Measurements from ENCODE around the gene CUEDC1.
"Not testable (repeated sequence)": the region's sequence is repeated elsewhere in the genome, so short reads cannot be mapped to it uniquely, and the experiment has no call there.

The CUEDC1 gene

GRCh38 chr17:57984936-57985674, 29.9 kb upstream of the CUEDC1 start:
- no peak for DNase-seq

GRCh38 chr17:57984261-57984890, 29.2 kb upstream of the CUEDC1 start:
- no peak for DNase-seq

DNA sequence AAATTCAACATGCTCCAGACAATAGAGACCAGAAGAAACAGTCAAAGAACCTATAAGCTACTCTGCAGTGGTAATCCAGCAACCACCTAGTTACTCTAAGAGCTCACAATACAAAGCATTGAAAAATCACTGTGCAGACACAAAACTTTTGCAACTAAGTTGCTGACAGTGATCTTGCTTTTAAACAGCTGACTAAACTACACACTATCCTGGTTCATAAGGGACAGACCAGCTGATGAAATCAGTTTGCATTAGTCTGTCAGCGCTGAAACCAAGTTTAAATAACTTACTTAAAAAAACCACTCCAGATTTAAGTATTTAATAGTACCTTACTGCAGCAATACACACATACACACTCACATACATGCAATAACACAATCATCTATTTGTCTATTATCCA, 28.2 kb upstream of the CUEDC1 start:
- DNase-seq, result no peak

DNA sequence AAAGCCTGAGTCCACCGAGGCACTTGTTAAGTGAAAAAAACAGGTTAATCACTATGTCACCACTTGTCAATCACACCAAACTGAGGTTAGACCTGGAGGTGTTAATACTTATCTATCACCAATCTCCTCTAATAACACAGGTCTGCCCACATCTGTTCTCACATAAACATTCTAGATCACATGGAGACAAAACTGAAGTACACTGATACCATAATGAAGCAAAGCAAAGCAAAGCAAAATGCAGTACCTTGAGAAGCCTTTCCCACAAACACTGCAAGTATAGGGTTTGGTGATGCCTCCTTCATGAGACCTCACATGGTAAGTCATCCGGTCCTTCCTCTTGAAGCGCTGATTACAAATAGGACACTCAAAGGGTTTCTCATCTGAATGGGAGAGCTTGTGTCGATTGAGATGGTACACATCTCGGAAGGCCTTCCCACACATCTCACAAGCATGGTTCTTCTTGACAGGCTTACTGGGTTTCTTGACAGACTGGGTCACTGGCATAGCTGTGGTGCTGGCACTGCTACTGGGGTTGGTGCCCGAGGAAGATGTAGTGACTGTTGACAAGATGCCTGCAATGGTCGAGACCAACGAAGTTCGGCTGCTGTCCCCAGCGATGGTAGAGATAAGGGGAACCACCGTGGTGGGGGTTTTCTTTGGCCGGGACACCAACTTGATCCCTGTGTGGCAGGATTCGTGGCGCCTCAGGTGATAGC, 27.4 kb upstream of the CUEDC1 start:
- no peak for DNase-seq

- peak; percentile 43 for DNase-seq
Measured at GRCh38 chr17:57980522-57980921, 25.3 kb upstream of the CUEDC1 start.

GRCh38 chr17:57979076-57979475, 23.9 kb upstream of the CUEDC1 start:
- no peak for DNase-seq

- no peak for DNase-seq
Measured at GRCh38 chr17:57976594-57976993, 21.4 kb upstream of the CUEDC1 start.

DNA sequence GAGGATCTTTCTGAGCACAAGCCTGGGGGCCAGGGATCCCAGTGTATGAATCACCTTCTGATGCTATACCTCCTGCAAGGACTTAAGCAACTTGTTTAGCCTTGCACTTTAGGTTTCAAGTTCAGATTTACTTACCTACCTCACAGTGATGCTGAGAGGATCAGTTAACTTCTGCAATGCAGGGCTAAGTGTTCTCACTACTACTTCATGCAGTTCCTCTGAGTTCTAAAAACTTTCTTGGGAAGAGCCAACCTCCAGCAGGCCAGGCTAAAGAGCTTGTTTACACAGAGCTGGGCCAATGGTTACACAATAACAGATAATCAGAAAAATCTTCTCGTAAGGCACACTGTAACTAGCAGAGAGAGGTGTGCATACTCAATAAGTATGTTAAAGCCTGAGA, 19.8 kb upstream of the CUEDC1 start:
- DNase-seq, result no peak

- not testable (repeated sequence) for DNase-seq
Measured at GRCh38 chr17:57974053-57974824, 19.0 kb upstream of the CUEDC1 start.

DNA sequence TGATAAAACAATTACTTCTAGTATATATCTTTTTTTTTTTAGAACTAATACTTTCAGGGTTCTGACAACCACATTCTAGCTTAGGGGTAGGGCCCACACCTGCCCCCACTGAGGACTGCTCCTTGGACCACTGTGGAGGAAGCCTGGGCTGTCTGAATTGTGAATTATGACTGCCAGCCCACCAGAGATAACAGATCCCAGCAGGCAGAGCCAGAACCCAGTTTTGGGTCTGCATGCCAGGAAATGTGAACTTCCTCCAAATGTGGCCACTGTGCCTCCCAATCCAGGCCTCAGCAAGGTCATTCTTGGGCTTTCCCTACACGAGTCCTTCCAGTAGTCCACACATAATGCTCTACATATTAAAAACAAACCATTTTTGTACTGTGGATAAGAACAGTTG, 16.9 kb upstream of the CUEDC1 start:
- DNase-seq, result no peak

- DNase-seq, result no peak
Measured at GRCh38 chr17:57971572-57971971, 16.4 kb upstream of the CUEDC1 start.

DNA sequence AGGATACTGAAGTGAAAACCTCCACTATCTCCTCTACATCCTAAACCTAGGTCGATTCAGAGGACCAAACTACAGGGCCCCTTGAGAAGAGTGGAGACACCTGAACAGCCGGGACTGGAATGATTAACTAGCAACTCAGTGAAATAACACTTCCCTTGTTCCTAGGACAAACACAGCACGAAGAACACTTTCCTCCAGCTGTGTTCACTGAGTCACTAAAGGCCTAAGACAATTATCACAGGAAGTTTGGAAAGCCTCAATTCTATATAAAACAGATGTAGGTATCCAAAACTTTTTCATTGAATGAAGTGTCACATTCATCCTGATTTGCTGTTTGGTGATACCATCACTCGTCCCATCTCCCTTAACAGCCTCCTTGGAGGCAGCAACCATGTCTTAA, 15.5 kb upstream of the CUEDC1 start:
- no peak for DNase-seq

- DNase-seq, result no peak
Measured at GRCh38 chr17:57968456-57968855, 13.2 kb upstream of the CUEDC1 start.

DNA sequence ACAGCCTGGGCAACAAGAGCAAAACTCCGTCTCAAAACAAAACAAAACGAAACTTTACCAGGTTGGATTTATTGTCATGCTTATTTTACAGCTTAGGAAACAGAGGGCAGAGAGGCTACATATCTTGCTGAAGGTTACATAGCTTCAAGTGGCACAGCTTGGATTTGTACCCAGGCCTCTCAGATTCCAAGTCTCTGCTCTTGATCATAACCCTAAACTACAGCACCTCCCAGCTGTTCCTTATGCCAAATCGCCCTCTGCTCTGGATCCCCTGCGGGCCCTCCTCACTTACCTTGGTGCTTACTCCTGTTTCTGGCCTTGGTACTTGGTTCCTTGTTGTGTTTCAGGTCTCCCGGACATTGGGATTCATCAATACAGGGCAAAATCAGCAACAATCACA, 11.7 kb upstream of the CUEDC1 start:
- DNase-seq, result no peak

DNA sequence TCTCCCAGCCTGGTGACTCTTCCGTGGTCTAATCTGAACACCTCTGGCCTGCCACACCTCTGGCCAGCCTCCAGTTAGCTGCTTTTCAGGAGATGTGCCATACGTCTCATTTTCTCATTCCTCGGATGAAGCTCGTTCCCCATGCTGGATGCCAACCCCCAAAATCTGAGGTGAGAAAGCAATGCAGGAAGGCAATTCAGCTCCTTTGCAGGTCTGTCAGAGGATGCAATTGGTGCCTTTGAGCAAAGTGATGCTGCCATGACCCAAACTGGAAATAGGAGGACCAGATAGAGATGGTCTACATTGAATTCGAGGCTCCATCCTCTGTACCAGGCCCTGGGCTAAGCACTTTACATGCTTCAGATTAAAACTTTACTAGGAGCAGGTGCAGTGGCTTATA, 11.0 kb upstream of the CUEDC1 start:
- no peak for DNase-seq

GRCh38 chr17:57965521-57966160, 10.4 kb upstream of the CUEDC1 start:
- DNase-seq, result no peak

DNA sequence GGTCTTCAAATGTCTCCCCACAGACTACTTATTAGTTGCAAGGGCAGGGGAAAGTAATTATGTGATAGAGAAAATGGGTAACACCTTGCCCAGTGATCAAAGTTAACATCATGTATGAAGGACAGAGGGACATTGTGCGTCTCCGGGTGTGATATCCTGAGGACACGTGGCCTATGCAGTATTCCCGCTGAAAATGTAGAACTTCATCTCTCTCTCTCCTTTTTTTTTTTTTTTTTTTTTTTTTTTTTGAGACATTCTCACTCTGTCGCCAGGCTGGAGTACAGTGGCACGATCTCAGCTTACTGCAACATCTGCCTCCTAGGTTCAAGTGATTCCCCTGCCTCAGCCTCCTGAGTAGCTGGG, 7.9 kb upstream of the CUEDC1 start:
- DNase-seq, result no peak

DNA sequence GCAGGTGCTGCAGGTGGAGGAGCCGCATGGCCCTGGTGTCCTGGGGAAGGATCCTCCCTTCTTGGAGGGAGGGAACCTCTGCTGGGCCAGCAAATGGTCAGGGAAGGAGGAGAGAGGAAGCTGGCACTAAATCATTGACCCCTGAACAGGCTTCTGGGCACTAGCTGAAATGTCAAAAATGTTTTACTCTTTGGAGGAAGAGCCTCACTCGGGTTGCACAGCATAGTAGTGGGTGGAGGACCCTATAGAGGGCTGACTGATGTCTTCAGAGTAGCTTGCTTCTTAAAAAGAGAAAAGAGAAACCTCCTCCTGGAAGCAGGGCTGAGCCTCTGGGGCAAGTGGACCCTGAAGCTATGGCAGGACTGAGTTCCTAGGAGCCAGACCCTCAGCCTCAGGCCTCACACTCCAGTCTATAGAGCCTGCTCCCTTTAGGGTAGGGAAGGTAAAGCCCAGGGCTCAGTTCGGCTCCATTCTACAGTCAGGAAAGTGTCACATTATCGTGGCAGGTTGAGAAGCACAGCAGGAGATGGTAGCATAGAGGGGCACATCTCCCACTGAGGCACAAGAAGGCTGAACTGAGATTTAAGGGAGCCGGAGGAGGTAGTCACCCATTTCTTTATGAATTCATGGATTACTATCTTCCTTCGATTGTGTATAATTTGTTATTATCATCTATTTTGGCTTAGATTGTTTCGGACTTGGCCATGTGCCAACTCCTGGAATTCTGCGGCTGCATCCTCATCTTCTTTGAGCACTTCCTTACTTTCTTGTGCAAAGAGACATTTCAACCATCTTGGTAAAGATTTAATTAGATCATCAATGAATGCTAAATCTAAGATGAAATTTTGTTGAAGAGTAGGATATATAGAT, 7.3 kb upstream of the CUEDC1 start:
- DNase-seq, result no peak

DNA sequence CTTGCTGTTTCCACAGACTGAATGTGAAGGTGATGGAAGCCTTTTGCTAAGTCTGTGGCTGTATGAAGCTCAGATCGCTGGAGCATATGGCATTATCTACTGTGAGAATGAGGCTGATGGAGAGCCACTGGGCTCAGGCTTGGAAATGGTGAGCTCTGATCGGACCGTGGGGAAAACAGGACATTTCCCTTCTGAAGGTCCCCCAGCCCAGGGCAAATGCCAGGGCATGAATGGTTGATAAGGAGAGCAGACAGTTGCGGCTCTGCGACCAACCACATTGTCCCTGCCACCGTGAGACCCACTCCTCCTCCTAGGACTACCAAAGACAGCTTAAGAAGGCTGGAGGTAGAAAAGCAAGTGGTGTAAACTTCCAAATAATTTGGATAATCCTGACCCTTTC, 4.7 kb upstream of the CUEDC1 start:
- no peak for DNase-seq

DNA sequence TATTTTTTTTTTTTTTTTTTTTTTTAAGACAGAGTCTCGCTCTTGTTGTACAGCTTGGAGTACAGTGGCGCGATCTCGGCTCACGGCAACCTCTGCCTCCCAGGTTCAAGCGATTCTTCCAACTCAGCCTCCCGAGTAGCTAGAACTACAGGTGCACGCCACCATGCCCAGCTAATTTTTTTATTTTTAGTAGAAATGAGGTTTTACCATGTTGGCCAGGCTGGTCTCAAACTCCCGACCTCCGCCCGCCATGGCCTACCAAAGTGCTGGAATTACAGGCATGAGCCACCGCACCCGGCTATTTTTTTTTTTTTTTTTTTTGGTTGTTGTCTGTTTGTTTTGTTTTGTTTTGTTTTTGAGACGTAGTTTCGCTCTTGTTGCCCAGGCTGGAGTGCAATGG, 3.2 kb upstream of the CUEDC1 start:
- DNase-seq, result not testable (repeated sequence)

DNA sequence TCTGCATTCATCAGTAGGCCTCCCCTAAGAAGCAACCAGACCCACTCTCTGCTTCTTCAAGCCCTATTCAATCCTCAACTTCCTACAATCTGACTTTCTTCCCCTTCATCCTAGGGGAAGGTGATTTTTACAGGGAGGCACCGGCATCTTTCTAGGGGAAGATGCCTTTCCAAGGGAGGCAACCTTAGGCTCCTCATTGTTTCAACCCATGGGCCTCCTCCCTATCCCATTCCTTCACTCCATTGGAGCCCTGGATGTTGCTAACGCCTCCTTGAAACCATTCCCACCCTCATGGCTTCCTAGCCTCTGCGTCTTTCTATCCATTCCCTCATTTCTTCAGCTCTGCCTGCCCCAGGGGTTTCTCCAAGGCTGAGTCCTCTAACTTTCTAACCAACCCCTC, 2.7 kb upstream of the CUEDC1 start:
- no peak for DNase-seq

Measured in NCI-H510A (cell line).